IgD-negative memory B cell (primary cell): ENCODE results near the gene RCAN3. TPM values are rescaled to one million over a fixed set of nuclear protein-coding genes. Genes with fewer than 3 reads are reported as not detected.
"Not testable (repeated sequence)": the region's sequence is repeated elsewhere in the genome, so short reads cannot be mapped to it uniquely, and the experiment has no call there.

Experiments used
- H3K27ac Mint-ChIP-seq, 3 donors: one replicate each; pipeline ENCODE4 v1.8.0; 2020 to 2022; ENCODE audit warnings: mild to moderate bottlenecking in 3 of 3, mixed read lengths in 3 of 3, moderate library complexity in 1 of 3
- H3K27me3 Mint-ChIP-seq: one replicate; pipeline ENCODE4 v1.8.0; 2021; ENCODE audit warnings: mixed read lengths
- H3K36me3 Mint-ChIP-seq: one replicate; pipeline ENCODE4 v1.8.0; 2020; ENCODE audit warnings: mild to moderate bottlenecking, mixed read lengths
- H3K4me1 Mint-ChIP-seq, 3 donors: one replicate each; pipeline ENCODE4 v1.8.0; 2020 to 2022; ENCODE audit warnings: mixed read lengths in 3 of 3, mild to moderate bottlenecking in 1 of 3
- H3K4me3 Mint-ChIP-seq, 4 donors: one replicate each; pipeline ENCODE4 v1.8.0; 2020 to 2022; ENCODE audit warnings: mild to moderate bottlenecking in 4 of 4, mixed read lengths in 4 of 4, moderate library complexity in 3 of 4
- H3K9me3 Mint-ChIP-seq, 3 donors: one replicate each; pipeline ENCODE4 v1.8.0; 2020 to 2021; ENCODE audit warnings: mixed read lengths in 3 of 3, mild to moderate bottlenecking in 1 of 3
- polyA plus RNA-seq: library from polyadenylated mRNA; unstranded; fragments of 300-500 nt; fragmentation: Illumina TruSeq; gene quantifications from one replicate; pipeline ENCODE4 v1.2.3, GENCODE V29; 2021

The RCAN3 gene
- polyA plus RNA-seq, 1 donor from 2014 or later, result 36.1 TPM

DNA sequence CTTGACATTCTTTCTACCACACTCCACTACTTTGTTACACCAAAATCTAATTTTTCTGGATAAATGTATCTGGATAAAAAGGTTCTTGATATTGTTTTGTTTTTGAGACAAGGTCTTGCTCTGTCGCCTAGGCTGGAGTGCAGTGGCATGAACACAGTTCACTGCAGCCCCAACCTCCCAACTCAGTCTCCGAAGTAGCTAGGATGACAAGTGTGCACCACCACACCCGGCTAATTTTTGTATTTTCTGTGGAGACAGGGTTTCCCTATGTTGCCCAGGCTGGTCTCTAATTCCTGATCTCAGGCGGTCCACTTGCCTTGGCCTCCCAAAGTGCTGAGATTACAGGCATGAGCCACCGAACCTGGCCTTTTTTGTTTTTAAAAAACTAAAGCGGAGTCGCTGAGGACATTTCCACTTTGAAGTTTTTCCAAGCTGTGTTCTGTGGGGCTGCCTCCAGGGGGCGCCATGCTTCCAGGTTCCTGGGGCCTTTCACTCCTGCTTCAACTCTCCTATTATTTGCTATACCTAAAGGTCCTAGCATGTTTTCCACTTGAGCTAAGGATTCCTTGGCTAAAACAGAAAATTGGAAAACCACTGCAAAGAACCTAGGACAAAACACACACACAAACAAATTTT lies 39.2 kb downstream of the RCAN3 start:
- Mint-ChIP-seq H3K27ac (peak overlapping the region in 1 of 3 donors; percentile 7), H3K36me3 (peaks cover 1% of the 10 kb centered on the region), H3K4me1 (peaks cover 41 to 44% (median 41%) of the 10 kb centered on the region in 3 donors), H3K27me3 (no peaks in the 10 kb centered on the region), H3K9me3 (no peaks in the 10 kb centered on the region), H3K4me3 (peak overlapping the region in 3 of 4 donors; percentile 63 to 76 (median 75))

DNA sequence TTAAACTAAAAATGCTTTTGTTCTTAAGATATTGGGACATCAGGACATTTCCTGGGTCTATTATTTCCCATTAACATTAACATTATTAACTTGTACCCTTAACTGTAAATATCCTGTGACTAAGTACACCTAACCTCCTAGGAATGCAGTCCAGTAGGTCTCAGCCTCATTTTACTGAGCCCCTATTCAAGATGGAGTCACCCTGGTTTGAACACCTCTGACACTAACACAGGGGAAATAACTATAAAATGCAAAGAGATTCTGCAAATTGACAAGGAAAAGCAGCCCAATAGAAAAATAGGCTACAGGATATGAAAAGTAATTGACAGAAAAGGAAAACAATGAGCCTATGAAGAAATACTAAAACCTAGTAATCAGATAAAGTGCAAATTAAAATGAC lies 41.6 kb downstream of the RCAN3 start:
- H3K4me3 Mint-ChIP-seq, result no peak overlapping the region
- no peaks in the 10 kb centered on the region for H3K27me3 Mint-ChIP-seq
- peaks cover 42 to 47% (median 45%) of the 10 kb centered on the region in 3 donors for H3K4me1 Mint-ChIP-seq

DNA sequence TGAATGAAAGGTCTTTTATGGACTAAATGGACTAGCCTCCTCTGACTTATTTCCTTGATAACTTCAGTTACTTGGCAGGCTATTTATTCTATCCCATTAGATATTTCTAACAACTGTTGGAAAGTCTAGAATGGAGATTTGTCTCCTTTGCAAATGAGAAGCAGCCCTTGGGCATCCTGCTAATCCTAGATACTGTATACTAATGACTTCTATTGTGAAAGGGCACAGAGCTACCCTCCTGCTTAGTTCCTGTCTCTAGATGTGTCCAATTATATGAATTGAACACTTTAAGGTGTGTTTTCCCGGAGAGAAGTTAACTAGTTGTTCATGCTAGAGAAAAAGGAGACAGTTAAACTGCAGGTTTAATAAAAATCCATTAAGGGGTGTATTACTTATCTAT lies 43.0 kb downstream of the RCAN3 start:
- no peak overlapping the region for H3K4me3 Mint-ChIP-seq
- peaks cover 1% of the 10 kb centered on the region for H3K36me3 Mint-ChIP-seq
- no peaks in the 10 kb centered on the region for H3K27me3 Mint-ChIP-seq
- peaks cover 31 to 33% (median 32%) of the 10 kb centered on the region in 3 donors for H3K4me1 Mint-ChIP-seq
- no peaks in the 10 kb centered on the region for H3K9me3 Mint-ChIP-seq
- H3K27ac Mint-ChIP-seq, result no peak overlapping the region

More for the DNA sequence above, 41.6 kb downstream of the RCAN3 start:
- H3K9me3 Mint-ChIP-seq, result no peaks in the 10 kb centered on the region
- peaks cover 1% of the 10 kb centered on the region for H3K36me3 Mint-ChIP-seq
- no peak overlapping the region for H3K27ac Mint-ChIP-seq

DNA sequence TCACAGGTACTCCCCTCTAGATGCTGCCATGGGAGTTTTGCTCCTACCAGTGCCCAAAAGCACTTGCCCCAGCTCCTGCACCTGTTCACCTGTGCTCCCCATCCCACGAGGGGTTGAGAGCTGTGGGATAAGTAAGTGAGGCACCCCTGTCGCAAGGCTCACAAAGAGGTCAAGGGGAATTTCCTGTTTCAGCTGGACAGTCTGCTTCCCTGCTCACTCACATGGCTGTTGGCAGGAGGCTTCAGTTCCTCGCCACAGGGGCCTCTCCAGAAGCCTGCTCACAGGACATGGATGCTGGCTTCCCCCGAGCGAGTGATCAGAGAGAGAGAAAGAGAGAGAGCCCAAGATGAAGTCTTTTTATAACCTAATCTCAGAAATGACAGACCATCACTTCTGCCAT lies 44.6 kb downstream of the RCAN3 start:
- Mint-ChIP-seq H3K27ac (no peak overlapping the region), H3K9me3 (no peaks in the 10 kb centered on the region), H3K27me3 (no peaks in the 10 kb centered on the region), H3K4me3 (no peak overlapping the region), H3K4me1 (peaks cover 22 to 30% (median 23%) of the 10 kb centered on the region in 3 donors), H3K36me3 (peaks cover 1% of the 10 kb centered on the region)

DNA sequence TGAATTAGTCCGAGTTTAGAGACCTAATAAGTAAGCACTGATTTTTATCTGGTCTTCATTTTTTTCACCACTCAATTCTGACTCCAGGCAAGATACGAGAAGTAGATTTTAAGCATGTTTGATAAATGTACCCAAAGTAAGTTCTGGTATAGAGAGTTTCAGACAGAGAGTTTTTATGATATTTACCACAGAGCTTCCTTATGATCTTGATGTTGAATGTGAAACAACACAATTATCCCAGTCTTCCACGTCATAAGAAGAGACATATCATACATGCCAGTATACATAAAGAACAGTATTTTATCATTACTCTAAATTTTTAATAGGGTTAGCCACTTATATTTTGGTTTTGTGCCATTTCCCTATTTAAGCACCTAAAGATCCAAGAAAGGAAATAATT lies 45.4 kb downstream of the RCAN3 start:
- Mint-ChIP-seq H3K27me3 (no peaks in the 10 kb centered on the region), H3K36me3 (peaks cover under 1% of the 10 kb centered on the region), H3K4me1 (peaks cover 22 to 25% (median 23%) of the 10 kb centered on the region in 3 donors), H3K4me3 (peak overlapping the region in 2 of 4 donors; percentile 35 to 72), H3K27ac (no peak overlapping the region), H3K9me3 (no peaks in the 10 kb centered on the region)

DNA sequence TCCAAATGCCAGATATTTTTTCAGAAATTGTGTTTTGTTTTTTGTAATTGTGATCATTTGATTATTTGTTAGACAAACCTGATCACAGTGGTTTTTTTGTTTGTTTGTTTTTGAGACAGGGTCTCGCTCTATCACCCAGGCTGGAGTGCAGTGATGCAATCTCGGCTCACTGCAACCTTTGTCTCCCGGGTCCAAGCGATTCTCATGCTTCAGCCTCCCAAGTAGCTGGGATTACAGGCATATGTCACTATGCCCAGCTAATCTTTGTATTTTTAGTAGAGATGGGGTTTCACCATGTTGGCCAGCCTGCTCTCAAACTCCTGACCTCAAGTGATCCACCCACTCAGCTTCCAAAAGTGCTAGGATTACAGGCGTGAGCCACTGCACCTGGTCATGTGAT lies 46.6 kb downstream of the RCAN3 start:
- not testable (repeated sequence) for H3K36me3 Mint-ChIP-seq, H3K9me3 Mint-ChIP-seq, H3K27ac Mint-ChIP-seq, H3K27me3 Mint-ChIP-seq
- H3K4me3 Mint-ChIP-seq, result peak overlapping the region in 1 of 4 donors; percentile 63
- H3K4me1 Mint-ChIP-seq, result peaks cover 23 to 25% (median 25%) of the 10 kb centered on the region in 3 donors

DNA sequence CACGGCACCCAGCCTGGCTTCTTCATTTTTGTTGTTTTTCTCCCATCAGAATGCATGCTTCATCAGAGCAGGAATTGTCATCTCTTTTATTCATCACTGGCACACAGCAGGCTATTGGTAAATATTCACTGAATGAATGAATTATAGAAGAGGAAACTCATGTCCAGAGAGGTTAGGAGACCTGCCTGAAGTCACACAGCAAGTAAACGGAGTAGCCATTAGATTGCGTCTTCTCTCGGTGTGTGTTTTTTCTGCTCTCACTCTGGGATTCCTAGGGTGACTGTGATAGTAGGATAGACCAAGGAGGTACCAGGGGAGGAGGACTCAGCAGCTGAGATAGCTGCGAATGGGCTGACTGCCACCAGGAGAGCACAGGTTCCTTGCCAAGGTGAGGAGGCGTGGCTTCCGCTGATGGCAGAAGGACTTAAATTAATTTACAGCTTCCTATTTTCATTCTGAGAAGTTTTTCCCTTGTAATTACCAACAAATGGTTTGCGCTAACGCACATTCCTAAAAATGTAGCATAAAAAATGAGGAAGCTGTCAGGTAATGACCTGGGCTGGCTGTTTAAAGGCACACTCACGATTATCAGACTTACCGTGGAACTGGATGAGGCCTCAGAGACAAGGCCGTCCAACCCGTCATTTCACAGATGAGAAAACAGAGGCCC lies 48.8 kb downstream of the RCAN3 start:
- Mint-ChIP-seq H3K36me3 (no peaks in the 10 kb centered on the region), H3K27me3 (peaks cover 9% of the 10 kb centered on the region), H3K4me1 (peaks cover 21 to 28% (median 26%) of the 10 kb centered on the region in 3 donors), H3K27ac (peak overlapping the region in 1 of 3 donors; percentile 23), H3K4me3 (no peak overlapping the region), H3K9me3 (no peaks in the 10 kb centered on the region)

DNA sequence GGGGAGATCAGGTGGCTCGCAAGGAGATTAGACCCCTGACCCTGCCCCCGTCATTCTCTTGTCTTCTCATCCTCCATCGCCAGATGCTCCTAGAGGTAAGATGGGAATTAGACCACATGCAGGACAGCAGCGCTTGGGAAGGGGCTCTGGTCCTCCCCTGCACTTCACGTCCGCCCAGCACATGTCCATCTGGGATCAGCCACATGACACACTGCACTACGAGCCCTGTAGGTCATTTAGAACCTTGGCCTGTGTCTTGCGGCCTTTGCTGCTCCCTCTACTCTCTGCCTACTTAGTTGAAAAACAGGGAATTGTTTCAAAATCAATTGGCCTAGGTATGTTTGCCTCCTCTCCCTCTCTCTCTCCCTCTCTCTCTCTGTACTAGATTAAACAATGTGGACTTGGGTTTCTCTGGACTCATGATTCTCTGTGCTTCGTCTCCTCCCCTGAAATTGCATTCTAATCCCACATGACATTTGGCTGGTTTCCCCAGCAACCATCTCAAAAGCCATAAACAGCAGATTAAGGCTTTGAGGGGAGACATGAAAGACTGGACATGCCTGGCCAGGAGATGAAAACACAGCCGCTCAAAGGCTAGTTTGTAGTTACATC lies 49.4 kb downstream of the RCAN3 start:
- peaks cover 10% of the 10 kb centered on the region for H3K27me3 Mint-ChIP-seq
- peak overlapping the region in 1 of 3 donors; percentile 8 for H3K27ac Mint-ChIP-seq
- H3K4me3 Mint-ChIP-seq, result no peak overlapping the region
- H3K9me3 Mint-ChIP-seq, result no peaks in the 10 kb centered on the region
- no peaks in the 10 kb centered on the region for H3K36me3 Mint-ChIP-seq
- H3K4me1 Mint-ChIP-seq, result peaks cover 21 to 28% (median 26%) of the 10 kb centered on the region in 3 donors

DNA sequence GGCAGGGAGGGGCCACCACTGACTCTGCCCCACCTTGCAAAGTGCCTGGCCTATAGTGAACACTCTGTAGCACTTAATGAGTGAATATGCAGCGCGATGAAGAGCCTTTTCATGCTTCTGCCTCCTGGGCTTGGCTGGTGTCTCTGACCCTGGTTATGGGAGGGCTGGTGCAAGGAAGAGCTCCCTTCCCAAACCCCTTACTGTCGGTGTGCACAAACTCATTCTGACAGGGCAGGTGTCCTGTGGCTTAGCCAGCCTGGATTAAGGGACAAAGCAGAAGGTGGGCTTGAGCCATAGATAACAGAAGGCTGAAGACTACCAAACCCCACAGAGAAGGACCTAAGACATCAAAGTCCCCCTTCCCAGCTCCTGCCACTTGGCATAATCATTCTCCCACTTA lies 51.3 kb downstream of the RCAN3 start:
- peaks cover 14% of the 10 kb centered on the region for H3K27me3 Mint-ChIP-seq
- peaks cover 8 to 16% (median 15%) of the 10 kb centered on the region in 3 donors for H3K4me1 Mint-ChIP-seq
- no peaks in the 10 kb centered on the region for H3K9me3 Mint-ChIP-seq
- H3K27ac Mint-ChIP-seq, result no peak overlapping the region
- H3K36me3 Mint-ChIP-seq, result no peaks in the 10 kb centered on the region
- peak overlapping the region in 1 of 4 donors; percentile 54 for H3K4me3 Mint-ChIP-seq

DNA sequence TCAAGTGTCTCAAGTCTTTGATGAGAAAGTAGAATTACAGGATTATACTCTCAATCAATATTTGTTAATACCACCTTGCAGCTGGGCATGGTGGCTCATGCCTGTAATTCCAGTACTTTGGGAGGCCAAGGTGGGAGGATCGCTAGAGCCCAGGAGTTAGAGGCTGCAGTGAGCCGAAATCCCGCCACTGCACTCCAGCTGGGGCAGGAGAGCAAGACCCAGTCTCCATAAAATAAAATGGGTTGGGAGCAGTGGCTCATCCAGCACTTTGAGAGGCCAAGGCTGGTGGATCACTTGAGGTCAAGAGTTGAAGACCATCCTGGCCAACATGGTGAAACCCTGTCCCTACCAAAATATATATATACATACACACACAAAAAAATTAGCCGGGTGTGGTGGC lies 52.1 kb downstream of the RCAN3 start:
- Mint-ChIP-seq H3K36me3 (no peaks in the 10 kb centered on the region), H3K27ac (peak overlapping the region in 1 of 3 donors; percentile 93), H3K4me3 (peak overlapping the region in 1 of 4 donors; percentile 88), H3K4me1 (peaks cover 7 to 17% (median 14%) of the 10 kb centered on the region in 3 donors), H3K9me3 (no peaks in the 10 kb centered on the region), H3K27me3 (peaks cover 14% of the 10 kb centered on the region)

DNA sequence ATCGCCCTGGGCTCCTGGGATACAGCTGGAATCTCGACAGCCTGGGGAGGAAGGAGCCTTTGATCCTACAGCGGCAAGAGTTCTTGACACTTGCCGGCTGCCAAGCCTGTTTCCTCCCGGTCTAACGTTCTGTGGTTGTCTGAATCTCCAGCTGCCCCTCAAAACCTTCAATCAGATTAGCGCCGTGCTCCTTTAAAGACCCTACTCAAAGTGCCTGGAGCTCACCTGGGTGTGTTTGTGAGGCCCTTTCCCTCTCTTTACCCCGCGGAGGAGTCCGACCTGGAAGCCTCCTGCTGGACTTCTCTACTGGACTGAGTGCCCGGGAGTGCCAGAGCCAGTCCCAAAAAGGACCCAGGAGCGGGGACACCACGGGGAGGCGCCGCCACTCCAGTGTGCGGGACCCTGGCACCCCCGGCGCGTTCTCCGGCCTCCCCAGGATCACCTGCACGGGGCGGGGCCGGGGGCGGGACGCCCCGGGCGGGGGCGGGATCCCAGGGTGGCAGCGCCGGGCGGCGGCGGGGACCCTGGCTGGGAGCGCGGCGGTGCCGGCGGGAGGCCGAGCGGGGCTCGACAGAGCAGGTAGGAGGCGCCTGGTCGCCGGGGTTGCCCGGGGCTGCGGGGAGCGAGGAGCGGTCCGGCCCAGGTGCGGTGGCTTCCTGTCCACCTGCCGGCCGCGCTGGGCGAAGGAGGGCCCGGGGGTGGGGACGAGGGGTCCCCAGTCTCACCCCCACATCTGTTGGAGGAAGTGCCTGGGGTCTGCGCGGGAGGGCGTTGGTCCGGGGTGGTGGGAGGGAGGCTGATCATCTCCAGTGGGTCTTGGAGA lies 53.2 kb downstream of the RCAN3 start, which contains the start of gene NCMAP:
Gene NCMAP, plus strand, starts transcription at position 497 of the 823 bp plus-strand sequence. CDS start 39,344 bp downstream, outside the sequence.
- Mint-ChIP-seq H3K9me3 (no peaks in the 10 kb centered on the region), H3K4me1 (peaks cover 7 to 14% (median 12%) of the 10 kb centered on the region in 3 donors), H3K36me3 (no peaks in the 10 kb centered on the region), H3K27me3 (peaks cover 14% of the 10 kb centered on the region), H3K4me3 (peak within 1 kb of the TSS; percentile 66 to 92 (median 82)), H3K27ac (peak within 1 kb of the TSS in 1 of 3 donors; percentile 93)

DNA sequence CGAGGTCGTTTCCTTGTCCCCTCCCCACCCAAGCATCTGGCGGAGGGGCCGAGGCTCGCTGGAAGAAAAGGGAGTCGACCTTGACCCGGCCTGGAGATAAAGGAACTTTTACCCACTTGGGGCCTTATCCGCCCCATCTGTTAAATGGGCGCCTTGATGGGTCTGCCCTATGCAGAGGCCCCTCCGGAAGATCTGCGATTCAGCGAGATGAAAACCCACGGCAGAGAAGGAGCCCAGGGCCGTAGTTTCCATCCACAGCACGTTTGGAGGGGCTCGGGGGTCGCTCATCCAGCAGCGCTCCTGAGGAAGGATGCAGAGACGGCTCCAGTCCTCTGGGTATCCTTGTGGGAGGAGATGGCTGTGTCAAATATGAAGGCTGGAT lies 53.8 kb downstream of the RCAN3 start:
- H3K4me3 Mint-ChIP-seq, result peak overlapping the region; percentile 25 to 88 (median 60)
- H3K27ac Mint-ChIP-seq, result no peak overlapping the region
- no peaks in the 10 kb centered on the region for H3K9me3 Mint-ChIP-seq
- H3K36me3 Mint-ChIP-seq, result no peaks in the 10 kb centered on the region
- peaks cover 6 to 12% (median 9%) of the 10 kb centered on the region in 3 donors for H3K4me1 Mint-ChIP-seq
- H3K27me3 Mint-ChIP-seq, result peaks cover 14% of the 10 kb centered on the region

DNA sequence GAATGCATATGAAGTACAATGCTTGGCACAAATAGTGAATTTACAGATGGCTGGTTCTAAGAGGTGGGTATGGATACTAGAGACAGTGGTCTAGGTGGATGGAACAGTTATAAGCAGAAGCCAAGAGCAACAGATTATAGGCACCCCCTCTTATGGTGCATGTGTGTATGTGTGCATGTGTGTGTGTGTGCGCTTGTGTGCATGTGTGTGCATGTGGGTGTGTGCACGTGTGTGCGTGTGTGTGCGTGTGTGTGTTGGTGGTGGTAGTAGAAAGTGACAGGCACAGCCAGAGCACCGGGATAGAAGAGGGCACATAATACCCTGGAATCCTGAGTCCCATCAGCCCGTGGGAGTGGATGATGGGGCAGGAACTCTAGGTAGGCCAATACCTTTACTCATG lies 54.6 kb downstream of the RCAN3 start:
- Mint-ChIP-seq H3K4me1 (peaks cover 4 to 12% (median 6%) of the 10 kb centered on the region in 3 donors), H3K36me3 (no peaks in the 10 kb centered on the region), H3K9me3 (no peaks in the 10 kb centered on the region), H3K27ac (peak overlapping the region in 1 of 3 donors; percentile 20), H3K4me3 (peak overlapping the region in 3 of 4 donors; percentile 7 to 41 (median 25)), H3K27me3 (peaks cover 14% of the 10 kb centered on the region)

DNA sequence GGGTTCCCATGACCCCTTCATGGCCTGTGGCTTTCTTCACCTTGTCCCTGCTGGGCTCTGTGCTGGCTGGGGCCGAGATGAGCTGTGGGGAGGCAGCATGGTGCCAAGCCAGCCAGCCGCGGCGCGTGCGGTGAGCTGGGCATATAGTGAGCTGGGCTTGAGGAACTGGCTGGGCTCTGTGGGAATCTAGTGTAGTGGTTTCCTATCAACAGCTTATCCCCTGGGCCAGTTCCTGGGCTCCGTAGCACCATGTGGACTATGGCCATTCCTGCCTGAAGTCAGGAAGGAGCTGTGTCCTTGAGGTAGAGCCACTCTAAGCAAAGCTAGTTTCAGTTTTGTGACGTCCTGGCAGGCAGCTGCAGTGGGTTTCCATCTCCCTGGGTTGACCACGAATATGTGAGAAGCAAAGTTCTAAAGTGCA lies 55.1 kb downstream of the RCAN3 start:
- H3K9me3 Mint-ChIP-seq, result no peaks in the 10 kb centered on the region
- peaks cover 14% of the 10 kb centered on the region for H3K27me3 Mint-ChIP-seq
- peak overlapping the region in 1 of 3 donors; percentile 20 for H3K27ac Mint-ChIP-seq
- no peaks in the 10 kb centered on the region for H3K36me3 Mint-ChIP-seq
- H3K4me3 Mint-ChIP-seq, result no peak overlapping the region
- peaks cover 3 to 12% (median 6%) of the 10 kb centered on the region in 3 donors for H3K4me1 Mint-ChIP-seq
